Stimulated activated naive B cell treated with anti-CD40 and anti-IgM and Interleukin-4, amounts not matched to agents 10 μg/mL and 1 μg/mL and 100 μg/mL, for 72 hours (primary cell): ENCODE measurements around the gene CBX7.

Source experiments
- ATAC-seq, 2 donors: fragments of 150-1000 bp; cut with Tn5 transposase; replicated peaks; 2 replicates each; pipeline ENCODE4 v1.10.0; 2021; ENCODE audit warnings: moderate library complexity in 1 of 2
- DNase-seq: peaks from one replicate; pipeline ENCODE4 v3.0.0; 2021
- H3K27ac Mint-ChIP-seq: one replicate; pipeline ENCODE4 v1.8.0; 2022; ENCODE audit warnings: mild to moderate bottlenecking, mixed read lengths
- H3K27me3 Mint-ChIP-seq, 2 donors: one replicate each; pipeline ENCODE4 v1.8.0; 2022; ENCODE audit warnings: mixed read lengths in 2 of 2
- H3K36me3 Mint-ChIP-seq, 2 donors: one replicate each; pipeline ENCODE4 v1.8.0; 2022; ENCODE audit warnings: mixed read lengths in 2 of 2, mild to moderate bottlenecking in 1 of 2
- H3K4me1 Mint-ChIP-seq, 2 donors: one replicate each; pipeline ENCODE4 v1.8.0; 2022; ENCODE audit warnings: mixed read lengths in 2 of 2, mild to moderate bottlenecking in 1 of 2
- H3K4me3 Mint-ChIP-seq, 2 donors: one replicate each; pipeline ENCODE4 v1.8.0; 2022; ENCODE audit warnings: mild to moderate bottlenecking in 2 of 2, mixed read lengths in 2 of 2, moderate library complexity in 1 of 2
- H3K9me3 Mint-ChIP-seq, 2 donors: one replicate each; pipeline ENCODE4 v1.8.0; 2022; ENCODE audit warnings: mixed read lengths in 2 of 2, mild to moderate bottlenecking in 1 of 2

CBX7 gene

GRCh38 chr22:39152511-39153219, at the start of gene CBX7:
Gene CBX7 (minus strand): TSS chr22:39152680. CDS start chr22:39152444, 236 bp downstream.
- DNase-seq: peak; percentile 85
- peak; percentile 87 to 89 for ATAC-seq

GRCh38 chr22:39197578-39197977, 45.1 kb upstream of the CBX7 start:
- H3K27ac Mint-ChIP-seq: no peak overlapping the region
- no peak for ATAC-seq

More at GRCh38 chr22:39152511-39153219, at the start of gene CBX7:
- Mint-ChIP-seq H3K27me3 (peaks cover 23 to 24% of the 10 kb centered on the region in 2 donors), H3K4me1 (peaks cover 37 to 46% of the 10 kb centered on the region in 2 donors), H3K4me3 (peak within 1 kb of the TSS; percentile 90 to 95), H3K9me3 (no peaks in the 10 kb centered on the region), H3K36me3 (peaks cover 1 to 8% of the 10 kb centered on the region in 2 donors), H3K27ac (peak within 1 kb of the TSS; percentile 95)

GRCh38 chr22:39194098-39194497, 41.6 kb upstream of the CBX7 start:
- Mint-ChIP-seq H3K27me3 (peaks cover 15 to 22% of the 10 kb centered on the region in 2 donors), H3K9me3 (peaks cover 0 to 4% of the 10 kb centered on the region in 2 donors), H3K4me1 (peaks cover 5 to 20% of the 10 kb centered on the region in 2 donors), H3K4me3 (no peak overlapping the region), H3K36me3 (peaks cover 3 to 4% of the 10 kb centered on the region in 2 donors), H3K27ac (no peak overlapping the region)
- ATAC-seq (no peak), DNase-seq (no peak)

More at GRCh38 chr22:39197578-39197977, 45.1 kb upstream of the CBX7 start:
- H3K4me3 Mint-ChIP-seq: no peak overlapping the region
- H3K36me3 Mint-ChIP-seq: peaks cover 3 to 4% of the 10 kb centered on the region in 2 donors
- H3K4me1 Mint-ChIP-seq: peaks cover 5 to 20% of the 10 kb centered on the region in 2 donors
- no peak for DNase-seq
- peaks cover 0 to 15% of the 10 kb centered on the region in 2 donors for H3K27me3 Mint-ChIP-seq
- H3K9me3 Mint-ChIP-seq: peaks cover 0 to 4% of the 10 kb centered on the region in 2 donors

- no peak overlapping the region for H3K4me3 Mint-ChIP-seq
- H3K9me3 Mint-ChIP-seq: peaks cover 0 to 3% of the 10 kb centered on the region in 2 donors
- ATAC-seq (no peak), DNase-seq (no peak)
- no peak overlapping the region for H3K27ac Mint-ChIP-seq
- H3K4me1 Mint-ChIP-seq: no peaks in the 10 kb centered on the region
- H3K36me3 Mint-ChIP-seq: no peaks in the 10 kb centered on the region
- H3K27me3 Mint-ChIP-seq: peaks cover 32 to 54% of the 10 kb centered on the region in 2 donors
Observed at GRCh38 chr22:39188809-39189208, 36.3 kb upstream of the CBX7 start.

GRCh38 chr22:39185601-39186012, 33.1 kb upstream of the CBX7 start:
- no peaks in the 10 kb centered on the region for H3K4me1 Mint-ChIP-seq
- peaks cover 32 to 70% of the 10 kb centered on the region in 2 donors for H3K27me3 Mint-ChIP-seq
- no peak overlapping the region for H3K27ac Mint-ChIP-seq
- peaks cover 0 to 10% of the 10 kb centered on the region in 2 donors for H3K9me3 Mint-ChIP-seq
- no peak overlapping the region for H3K4me3 Mint-ChIP-seq
- DNase-seq (no peak), ATAC-seq (no peak)
- peaks cover 0 to 5% of the 10 kb centered on the region in 2 donors for H3K36me3 Mint-ChIP-seq

- no peak overlapping the region for H3K27ac Mint-ChIP-seq
- H3K36me3 Mint-ChIP-seq: peaks cover 0 to 5% of the 10 kb centered on the region in 2 donors
- H3K4me3 Mint-ChIP-seq: no peak overlapping the region
- H3K4me1 Mint-ChIP-seq: no peaks in the 10 kb centered on the region
- H3K9me3 Mint-ChIP-seq: peaks cover 0 to 10% of the 10 kb centered on the region in 2 donors
- H3K27me3 Mint-ChIP-seq: peaks cover 27 to 63% of the 10 kb centered on the region in 2 donors
- ATAC-seq (no peak), DNase-seq (no peak)
Observed at GRCh38 chr22:39184586-39185577, 32.4 kb upstream of the CBX7 start.

- DNase-seq: no peak
- Mint-ChIP-seq H3K27me3 (peaks cover 21 to 55% of the 10 kb centered on the region in 2 donors), H3K4me3 (no peak overlapping the region), H3K27ac (no peak overlapping the region), H3K36me3 (peaks cover 0 to 5% of the 10 kb centered on the region in 2 donors), H3K9me3 (peaks cover 0 to 10% of the 10 kb centered on the region in 2 donors), H3K4me1 (no peaks in the 10 kb centered on the region)
- ATAC-seq: no peak
Observed at GRCh38 chr22:39183991-39184585, 31.6 kb upstream of the CBX7 start.

GRCh38 chr22:39182478-39183030, 30.1 kb upstream of the CBX7 start:
- Mint-ChIP-seq H3K36me3 (peaks cover 0 to 5% of the 10 kb centered on the region in 2 donors), H3K9me3 (peaks cover 0 to 10% of the 10 kb centered on the region in 2 donors), H3K4me3 (no peak overlapping the region), H3K27me3 (peaks cover 18 to 43% of the 10 kb centered on the region in 2 donors), H3K27ac (no peak overlapping the region), H3K4me1 (no peaks in the 10 kb centered on the region)
- DNase-seq (no peak), ATAC-seq (no peak)

GRCh38 chr22:39181778-39182177, 29.3 kb upstream of the CBX7 start:
- no peak overlapping the region for H3K4me3 Mint-ChIP-seq
- H3K27ac Mint-ChIP-seq: no peak overlapping the region
- DNase-seq (no peak), ATAC-seq (no peak)
- no peaks in the 10 kb centered on the region for H3K4me1 Mint-ChIP-seq
- H3K27me3 Mint-ChIP-seq: peaks cover 13 to 36% of the 10 kb centered on the region in 2 donors
- peaks cover 0 to 10% of the 10 kb centered on the region in 2 donors for H3K9me3 Mint-ChIP-seq
- H3K36me3 Mint-ChIP-seq: peaks cover 0 to 5% of the 10 kb centered on the region in 2 donors

- DNase-seq: no peak
- H3K27me3 Mint-ChIP-seq: peaks cover 13 to 32% of the 10 kb centered on the region in 2 donors
- H3K4me3 Mint-ChIP-seq: no peak overlapping the region
- ATAC-seq: no peak
- H3K4me1 Mint-ChIP-seq: no peaks in the 10 kb centered on the region
- H3K36me3 Mint-ChIP-seq: peaks cover 0 to 5% of the 10 kb centered on the region in 2 donors
- no peak overlapping the region for H3K27ac Mint-ChIP-seq
- peaks cover 0 to 10% of the 10 kb centered on the region in 2 donors for H3K9me3 Mint-ChIP-seq
Observed at GRCh38 chr22:39181356-39181755, 28.9 kb upstream of the CBX7 start.

- Mint-ChIP-seq H3K36me3 (peaks cover 0 to 5% of the 10 kb centered on the region in 2 donors), H3K4me3 (no peak overlapping the region), H3K4me1 (peaks cover 2 to 4% of the 10 kb centered on the region in 2 donors), H3K9me3 (peaks cover 0 to 7% of the 10 kb centered on the region in 2 donors), H3K27ac (no peak overlapping the region), H3K27me3 (peaks cover 10 to 27% of the 10 kb centered on the region in 2 donors)
- DNase-seq (no peak), ATAC-seq (no peak)
Observed at GRCh38 chr22:39179841-39180335, 27.4 kb upstream of the CBX7 start.

GRCh38 chr22:39179401-39179827, 26.9 kb upstream of the CBX7 start:
- Mint-ChIP-seq H3K4me1 (peaks cover 7 to 8% of the 10 kb centered on the region in 2 donors), H3K36me3 (peaks cover 0 to 5% of the 10 kb centered on the region in 2 donors), H3K4me3 (no peak overlapping the region), H3K27me3 (peaks cover 8 to 22% of the 10 kb centered on the region in 2 donors), H3K9me3 (peaks cover 0 to 7% of the 10 kb centered on the region in 2 donors), H3K27ac (no peak overlapping the region)
- ATAC-seq (no peak), DNase-seq (no peak)
